Mesenteric fat pad (tissue), 1 donor: ENCODE measurements around the gene HCLS1. TPM values are rescaled to one million over a fixed set of nuclear protein-coding genes. Genes with fewer than 3 reads are reported as not detected.

Source experiments
- DNase-seq: peaks from one replicate; pipeline ENCODE4 v3.0.0-alpha.2; 2020; ENCODE audit warnings: low spot score
- total RNA-seq: library from RNA; stranded (reverse); fragmentation: NEBNext Ultra II Directional; extraction: Animal tissue kit (Norgen Biotek cat#: 25700); gene quantifications from one replicate; pipeline ENCODE4 v1.2.1, GENCODE V29; 2021
- donor health status: DM: yes; HTN: yes; CAD: no.

The HCLS1 gene
- total RNA-seq, 1 donor from 2014 or later: 82.1 TPM

DNA sequence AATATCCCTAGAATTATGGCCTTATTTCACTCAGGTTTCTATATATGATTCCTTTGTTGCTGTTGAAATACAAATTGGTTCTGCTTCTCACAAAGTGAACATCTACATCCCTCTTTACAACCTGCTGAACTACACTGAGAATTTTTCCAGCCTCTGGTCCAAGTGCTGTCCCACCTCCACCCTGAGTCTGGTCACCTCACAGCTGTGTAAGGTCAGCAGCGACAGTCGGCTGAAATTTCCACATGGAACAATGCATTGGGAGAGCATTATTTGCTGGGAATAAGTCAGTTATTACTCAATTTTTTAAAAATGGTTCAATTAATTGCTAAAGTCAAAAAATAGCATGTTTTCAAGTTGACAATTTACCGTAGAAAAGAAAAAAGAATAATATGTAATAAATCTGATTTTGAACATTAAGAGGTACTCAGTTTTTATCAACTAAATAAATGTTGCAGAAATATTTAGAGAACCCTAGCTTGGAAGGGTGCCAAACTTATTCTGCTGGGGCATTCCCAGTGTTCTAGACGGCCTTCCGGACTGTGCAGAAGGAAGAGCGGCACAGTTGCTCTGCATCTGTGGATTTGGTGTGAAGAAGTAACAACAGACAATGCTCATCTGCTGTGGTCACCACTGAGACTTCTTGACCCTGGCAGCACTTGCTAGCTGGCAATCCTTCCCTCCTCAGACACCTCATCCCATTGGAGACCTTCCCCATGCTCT is 1.8 kb downstream of the HCLS1 start:
- DNase-seq: no peak

DNA sequence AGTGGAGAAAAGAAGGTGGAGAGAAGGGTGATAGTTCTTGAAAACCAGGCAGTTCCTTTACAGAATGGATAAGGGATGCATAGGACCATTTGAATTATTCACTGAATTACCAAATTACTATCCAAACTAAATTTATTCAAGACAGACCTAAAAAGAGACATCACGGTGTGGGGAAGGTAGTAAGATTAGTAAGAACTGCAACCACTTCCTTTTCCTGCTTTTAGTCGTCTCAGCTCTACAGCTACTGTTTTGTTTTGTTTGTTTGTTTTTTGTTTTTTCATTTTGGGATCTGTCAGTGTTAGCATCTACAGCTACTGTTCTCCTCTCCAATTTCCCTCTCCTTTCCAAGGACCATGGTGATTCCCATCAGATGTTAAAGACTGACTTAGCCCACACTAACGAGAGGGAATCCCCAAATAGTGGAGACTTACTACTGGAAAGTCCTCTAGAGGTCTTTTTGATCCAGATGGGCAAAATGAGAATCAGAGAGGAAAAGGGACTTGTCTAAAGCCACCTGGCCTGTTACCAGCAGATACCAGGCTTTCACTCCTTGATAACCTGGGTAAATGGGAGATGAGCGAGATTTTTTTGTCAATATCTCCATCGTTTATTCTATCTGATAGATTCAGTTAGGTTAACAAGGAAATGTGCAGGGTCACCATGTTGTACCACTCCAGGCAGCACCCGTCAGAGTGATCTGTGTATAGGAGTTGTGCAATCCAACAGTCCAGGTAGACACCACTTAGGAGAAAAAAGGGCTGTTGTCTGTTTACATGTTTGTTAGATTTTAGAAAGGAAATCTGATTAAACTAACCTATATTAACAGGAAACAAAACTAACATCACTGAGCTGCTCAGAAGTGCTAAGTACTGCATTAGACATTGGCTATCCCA is 6.0 kb downstream of the HCLS1 start:
- DNase-seq: no peak

DNA sequence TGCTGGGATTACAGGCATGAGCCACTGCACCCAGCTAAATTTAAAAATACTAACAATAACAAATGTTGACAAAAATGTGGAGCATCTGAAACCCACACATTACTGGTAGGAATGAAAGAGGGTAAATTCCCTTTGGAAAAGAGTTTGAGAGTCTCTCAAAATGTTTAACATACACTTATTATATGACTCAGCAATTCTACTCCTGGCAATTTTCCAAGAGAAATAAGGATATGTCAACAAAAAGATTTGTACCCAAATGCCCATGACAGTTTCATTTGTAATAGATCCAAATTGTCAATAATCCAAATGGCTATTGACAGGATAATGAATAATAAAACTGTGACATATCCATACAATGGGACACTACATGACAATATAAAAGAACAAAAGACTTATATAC is 9.0 kb downstream of the HCLS1 start:
- no peak for DNase-seq

DNA sequence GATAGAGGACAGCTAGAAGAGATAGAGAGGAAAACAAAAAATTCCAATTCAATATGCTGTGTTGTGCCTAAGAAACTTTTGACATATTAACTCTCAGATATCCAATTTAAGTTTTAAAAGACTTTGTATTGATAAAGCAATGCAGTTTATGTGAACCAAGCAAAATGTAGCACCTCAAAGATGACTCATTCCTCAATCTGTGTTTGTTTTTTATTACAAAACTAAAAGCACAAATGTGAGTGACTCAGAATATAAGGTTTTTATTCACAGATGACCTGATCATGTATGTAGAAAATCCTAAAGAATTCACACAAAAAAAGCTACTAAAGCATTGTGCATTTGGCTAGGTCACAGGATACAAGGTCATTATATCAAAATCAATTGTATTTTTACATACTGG is 11.1 kb downstream of the HCLS1 start:
- no peak for DNase-seq

DNA sequence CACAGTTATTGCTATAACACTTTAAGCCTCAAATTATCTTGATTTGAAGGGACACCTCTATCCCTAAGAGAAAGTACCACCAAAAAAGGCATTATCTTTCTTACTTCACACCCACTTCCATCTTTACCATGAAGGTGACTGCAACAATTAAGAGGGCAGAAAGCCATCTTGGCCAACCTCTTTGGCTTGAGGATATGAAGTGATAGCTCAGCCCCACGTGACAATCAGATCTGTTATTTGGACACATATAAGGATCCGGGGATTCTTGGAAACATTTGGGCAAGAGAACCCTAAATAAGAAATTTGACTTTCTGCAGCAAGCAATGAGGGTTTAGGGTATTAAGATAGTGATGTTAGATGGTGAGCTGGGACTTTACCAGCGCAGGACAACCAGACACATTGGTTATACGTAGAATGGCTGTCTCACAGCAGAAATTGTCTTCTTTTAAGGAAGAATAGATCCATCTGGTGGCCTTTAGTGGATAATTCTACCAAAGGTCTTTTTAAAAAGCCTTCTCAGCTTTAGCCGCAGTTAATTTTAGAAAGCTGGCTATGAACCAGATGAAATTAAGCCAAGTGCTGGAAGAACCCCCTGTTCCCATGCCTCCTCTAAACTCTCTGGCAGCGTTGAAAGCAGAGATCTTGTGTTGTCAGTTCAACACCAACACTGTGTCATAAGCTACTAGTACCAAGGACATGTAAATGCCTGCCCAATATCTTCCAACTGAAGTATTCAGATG is 12.3 kb downstream of the HCLS1 start:
- no peak for DNase-seq

DNA sequence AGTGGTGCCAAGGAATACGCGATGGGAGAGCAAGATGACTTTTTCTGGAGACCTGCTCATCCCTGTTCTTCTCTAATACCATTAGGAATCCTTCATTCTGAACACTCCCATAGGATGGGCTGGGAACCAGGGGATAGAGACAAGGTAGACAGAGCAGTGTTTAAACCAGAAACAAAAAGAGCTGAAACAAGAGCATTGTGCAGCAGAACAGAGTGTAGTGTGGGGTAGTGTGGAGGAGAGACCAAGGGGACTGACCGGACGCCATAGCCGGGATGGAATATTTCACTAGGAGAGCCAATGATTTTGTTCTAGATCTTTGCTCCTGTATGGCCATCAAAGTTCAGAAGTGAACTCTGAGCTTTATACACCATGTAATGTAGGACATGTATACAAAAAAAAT is 15.6 kb downstream of the HCLS1 start:
- DNase-seq: no peak

DNA sequence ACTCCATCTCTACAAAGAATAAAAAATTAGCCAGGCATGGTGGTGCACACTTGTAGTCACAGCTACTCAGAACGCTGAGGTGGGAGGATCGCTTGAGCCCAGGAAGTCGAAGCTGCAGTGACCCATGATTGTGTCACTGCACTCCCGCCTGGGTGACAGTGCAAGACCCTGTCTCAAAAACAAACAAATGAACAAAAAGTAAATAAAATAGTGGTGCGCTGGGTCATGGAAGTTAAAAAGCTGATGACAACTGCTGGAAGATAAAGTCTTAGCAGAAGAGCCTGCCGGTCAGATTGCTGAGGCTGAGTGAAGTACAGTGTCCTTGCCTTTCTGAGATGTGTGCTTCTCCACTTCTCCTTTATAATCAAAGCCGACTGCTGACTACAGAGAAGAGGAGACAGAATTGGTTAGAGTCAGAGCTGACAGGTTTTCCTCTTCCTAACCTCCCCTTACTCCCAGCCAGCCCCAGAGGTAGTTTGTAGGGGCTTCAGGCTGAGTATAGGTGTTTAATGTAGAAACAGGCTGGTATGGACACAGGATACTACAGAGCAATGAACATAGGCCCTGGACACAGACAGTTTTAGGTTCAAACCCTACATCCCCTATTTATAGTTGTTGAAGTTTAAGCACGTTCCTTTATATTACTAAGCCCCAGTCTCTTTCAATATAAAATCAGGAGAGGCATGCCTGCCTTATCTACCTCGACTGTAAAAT is 17.9 kb downstream of the HCLS1 start:
- DNase-seq: no peak

DNA sequence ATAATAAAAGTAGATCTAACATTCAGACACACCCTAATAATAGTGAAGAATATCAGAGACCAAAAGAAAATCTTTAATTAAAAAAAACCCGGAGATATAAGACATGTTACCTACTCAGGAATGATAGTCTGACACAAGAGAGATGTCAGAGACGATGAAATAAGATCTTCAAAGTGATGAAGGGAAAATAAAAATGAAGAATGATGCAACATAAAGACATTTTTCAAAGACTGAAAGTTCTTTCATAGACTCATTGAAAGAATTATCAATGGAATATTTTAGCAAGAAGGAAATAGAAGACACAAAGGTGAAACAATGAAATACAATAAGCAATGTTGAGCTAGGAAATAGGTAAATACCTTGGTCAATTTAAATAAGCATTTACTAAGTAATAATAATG is 19.6 kb downstream of the HCLS1 start:
- no peak for DNase-seq

DNA sequence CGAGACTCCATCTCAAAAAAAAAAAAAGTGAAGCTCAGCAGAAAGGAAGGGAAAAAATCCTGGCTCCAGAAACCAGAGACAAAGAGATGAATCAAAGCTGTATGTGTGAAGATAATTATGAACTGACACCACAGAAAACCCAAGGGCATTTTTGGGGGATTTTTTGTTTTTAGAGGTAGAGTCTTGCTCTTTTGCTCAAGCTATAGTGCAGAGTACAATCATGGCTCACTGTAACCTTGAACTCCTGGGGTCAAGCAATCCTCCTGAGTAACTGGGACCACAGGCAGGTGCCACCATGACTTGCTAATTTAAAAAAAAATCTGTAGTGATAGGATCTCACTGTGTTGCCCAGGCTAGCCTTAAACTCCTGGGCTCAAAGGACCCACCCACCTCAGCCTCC is 22.8 kb downstream of the HCLS1 start:
- no peak for DNase-seq

DNA sequence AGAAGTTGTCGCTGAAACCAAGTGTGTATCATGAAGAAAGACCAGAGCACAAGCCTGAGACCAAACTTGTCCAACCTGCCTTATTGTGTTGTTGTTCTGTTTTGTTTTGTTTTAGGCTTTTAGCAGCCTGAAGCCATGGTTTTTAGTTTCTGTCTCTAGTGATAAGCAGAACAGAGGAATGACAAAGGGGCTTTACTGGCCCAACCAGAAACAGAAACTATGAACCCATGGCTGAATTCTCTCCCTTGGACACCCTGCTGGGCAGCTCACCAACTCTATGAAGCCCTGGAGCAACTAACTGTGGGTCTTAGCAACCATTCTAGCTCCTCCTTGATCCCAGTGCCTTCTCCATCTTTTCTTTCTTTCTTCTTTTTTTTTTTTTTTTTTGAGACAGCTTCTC is 30.3 kb downstream of the HCLS1 start:
- no peak for DNase-seq

DNA sequence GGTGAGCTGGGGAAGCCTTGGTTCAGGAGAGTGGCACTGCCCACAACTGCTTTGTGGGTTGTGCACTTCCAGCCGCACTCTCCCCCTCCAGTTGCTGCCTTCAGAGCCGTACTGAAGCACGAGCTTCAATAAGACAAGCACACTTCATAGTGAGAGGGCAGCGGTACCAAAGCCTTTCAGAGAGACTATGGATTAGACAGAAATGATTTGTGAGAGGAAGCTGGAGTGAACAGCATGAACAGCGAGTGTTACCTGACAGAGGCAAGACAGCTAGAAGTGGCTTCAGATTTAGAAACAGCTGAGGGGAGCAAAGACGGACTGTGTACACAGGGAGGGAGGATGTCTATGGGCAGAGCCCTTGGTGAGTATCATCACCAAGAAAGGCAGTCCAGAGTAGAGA is 31.1 kb downstream of the HCLS1 start:
- no peak for DNase-seq

DNA sequence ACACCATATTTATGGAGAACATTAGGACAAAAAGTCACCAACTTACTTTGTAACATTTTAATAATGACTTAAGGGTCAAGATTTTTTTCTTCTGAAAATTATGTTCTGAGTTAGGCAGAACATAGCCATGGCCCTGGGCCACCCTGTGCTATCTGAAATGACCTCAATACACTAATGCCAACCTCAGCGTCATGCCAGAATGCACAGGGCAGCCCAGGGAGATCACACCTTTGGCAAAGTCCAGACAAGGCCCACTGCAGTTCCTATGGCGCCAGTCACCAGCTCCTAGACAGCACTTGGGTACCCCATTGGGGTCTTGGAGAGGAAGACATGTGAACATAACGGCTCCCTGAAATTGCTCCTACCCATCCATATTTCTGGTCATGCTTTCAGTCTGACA is 33.1 kb downstream of the HCLS1 start:
- no peak for DNase-seq

DNA sequence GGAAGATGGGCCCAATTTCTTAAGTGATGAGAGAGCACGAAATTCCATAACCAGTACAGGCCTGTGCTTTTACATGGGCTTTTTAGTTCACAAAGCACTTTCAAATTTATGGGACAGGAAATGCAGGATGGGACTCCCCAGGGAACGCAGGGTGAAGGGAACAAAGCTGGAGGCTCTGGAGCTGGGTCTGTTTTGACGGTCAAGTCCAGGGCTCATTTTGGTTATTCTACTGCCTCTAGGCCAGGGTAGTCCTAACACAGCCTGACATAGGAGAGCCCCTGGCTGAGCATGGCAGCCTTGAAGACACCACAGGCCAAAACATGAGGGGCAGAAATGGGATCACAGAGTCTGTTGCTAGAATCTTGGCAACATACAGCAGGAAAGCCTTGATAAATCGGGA is 33.5 kb downstream of the HCLS1 start:
- DNase-seq: no peak

DNA sequence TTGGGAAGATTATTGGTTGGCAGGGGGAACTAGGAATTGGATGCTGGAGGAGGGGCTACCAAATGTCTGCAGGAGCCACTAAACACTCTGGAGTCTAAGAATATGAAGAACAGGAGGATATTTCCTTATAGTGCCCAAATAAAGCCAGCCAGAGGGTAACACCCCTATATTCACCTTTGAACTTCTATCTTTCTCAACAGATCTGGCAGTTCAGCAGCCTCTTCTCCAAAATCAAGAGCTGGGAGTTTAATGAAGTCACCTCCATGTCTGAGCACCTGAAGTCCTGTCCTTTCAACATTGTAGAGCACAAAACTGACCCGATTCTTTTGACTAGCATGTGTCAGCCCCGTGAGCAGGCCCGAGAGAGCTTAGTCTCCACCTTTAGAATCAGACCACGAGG is 34.2 kb downstream of the HCLS1 start:
- no peak for DNase-seq

DNA sequence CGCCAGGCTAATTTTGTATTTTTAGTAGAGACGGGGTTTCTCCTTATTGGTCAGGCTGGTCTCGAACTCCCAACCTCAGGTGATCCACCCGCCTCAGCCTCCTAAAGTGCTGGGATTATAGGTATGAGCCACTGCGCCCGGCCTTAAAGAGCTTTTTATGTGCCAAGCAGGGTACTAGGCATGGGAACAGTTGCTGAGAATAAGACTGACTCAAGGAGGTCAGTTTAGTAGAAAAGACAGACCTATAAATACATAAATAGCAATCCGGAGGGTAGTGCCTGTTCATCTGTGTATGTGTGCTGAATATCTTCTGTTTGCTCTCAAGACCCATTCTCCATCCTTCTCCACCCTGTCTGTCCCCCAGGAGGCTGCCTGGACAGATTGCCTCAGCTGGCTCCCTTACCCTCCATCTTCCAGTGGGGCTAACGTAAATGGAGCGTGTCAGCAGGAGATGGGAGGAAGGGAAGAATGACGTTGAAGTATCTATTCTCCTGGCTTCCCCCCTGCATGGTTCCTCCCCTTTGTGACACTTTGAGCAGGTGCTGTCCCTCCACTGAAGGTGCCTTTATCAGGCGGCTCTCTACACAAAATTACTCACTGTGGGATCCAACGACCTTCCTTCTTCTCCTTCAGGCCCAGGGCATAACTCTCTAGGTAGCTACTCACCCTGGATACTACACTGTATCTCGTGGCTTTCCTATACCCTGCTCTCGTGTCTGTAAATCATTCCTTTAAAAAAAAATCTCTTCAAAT is 36.4 kb downstream of the HCLS1 start:
- no peak for DNase-seq

DNA sequence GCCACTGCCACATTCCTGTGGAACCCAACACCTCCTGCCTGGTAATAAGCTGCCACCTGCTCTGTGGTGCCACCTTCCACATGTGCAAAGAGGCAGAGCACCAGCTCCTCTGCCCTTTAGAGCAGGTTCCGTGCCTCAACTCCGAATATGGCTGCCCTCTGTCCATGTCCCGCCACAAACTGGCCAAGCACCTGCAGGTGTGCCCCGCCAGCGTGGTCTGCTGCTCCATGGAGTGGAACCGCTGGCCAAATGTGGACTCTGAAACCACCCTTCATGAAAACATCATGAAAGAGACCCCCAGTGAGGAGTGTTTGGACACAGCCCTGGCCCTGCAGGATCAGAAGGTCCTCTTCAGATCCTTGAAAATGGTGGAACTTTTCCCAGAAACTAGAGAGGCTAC is 39.2 kb downstream of the HCLS1 start:
- DNase-seq: no peak

DNA sequence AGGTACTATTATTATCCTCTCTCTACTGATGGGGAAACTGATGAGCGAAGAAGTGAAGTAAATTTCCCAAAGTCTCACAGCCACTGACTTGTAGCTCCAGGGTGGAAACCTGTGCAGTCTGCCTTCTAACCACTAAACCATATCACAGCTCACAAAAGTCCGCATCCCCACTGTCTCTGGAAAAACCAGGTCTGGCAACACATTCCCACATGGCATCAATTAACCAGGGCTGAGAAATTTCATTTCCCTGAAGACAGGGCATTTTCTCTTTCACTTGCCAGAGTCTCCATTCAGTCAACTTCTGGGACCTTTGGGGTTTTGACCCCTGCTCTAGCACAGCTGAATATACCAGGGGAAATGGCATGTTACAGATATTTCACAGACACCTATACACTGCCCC is 41.0 kb downstream of the HCLS1 start:
- no peak for DNase-seq

DNA sequence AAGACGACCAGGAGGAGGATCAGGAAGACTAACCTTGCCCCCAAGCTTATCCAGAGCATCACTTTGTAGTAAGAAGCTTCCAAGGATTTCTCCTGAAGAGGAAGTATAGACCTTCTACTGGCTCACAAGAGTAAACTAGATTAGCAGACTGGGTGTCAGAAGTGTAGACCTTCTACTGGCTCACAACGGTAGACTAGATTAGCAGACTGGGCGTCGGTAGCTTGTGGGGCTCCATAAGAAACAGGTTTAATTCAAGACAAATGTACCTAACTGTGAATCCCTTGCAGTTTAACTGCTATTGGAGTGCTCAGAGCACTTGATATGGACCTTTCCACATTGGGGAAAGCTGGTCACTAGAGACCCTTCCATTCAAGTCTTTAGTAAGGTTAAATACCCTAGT is 54.6 kb downstream of the HCLS1 start:
- no peak for DNase-seq

DNA sequence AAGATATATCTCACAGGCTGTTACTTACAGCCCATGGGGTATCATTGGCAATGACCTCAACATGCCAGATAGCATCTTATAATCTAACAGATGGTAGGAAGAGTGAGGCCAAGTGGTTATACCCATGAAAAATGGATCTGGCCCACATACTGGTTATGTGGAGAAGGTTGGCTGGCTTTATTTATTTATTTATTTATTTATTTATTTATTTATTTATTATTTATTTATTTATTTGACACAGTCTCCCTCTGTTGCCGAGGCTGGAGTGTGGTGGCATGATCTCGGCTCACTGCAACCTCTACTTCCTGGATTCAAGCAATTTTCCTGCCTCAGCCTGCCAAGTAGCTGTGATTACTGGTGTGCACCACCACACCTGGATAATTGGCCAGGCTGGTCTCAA is 55.9 kb downstream of the HCLS1 start:
- no peak for DNase-seq

DNA sequence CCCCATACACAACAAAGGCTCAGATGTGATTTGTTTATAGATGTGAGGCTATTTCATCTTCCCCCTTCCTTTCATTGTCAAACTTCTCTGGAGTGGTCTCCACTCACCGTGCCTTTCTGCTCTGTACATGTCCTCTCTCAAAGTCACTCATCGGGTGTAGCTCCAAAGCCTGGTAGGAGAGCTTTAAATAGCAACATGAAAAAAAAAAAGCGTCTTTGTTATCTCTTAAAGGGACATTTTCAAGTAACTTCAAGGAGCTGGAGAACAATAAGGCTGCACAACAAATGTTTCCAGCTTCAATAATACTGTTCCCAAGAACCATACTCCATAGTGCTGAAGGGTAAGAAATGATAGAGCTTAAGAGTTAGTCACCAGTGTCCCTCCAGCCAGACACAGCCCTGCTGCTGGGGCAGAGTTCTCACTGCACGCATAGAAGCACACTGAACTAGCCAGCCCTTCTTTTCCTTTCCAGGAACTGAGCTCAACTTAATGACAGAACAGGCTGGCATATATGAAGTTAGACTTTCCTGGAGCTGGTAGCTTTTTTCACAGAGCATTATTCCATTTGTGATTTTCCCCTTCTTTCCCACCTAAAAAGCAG is 59.4 kb downstream of the HCLS1 start:
- DNase-seq: no peak
